Suprapubic skin (tissue), 4 donors: Measurements from ENCODE around the gene LARGE1.

Experiments used
- EP300 ChIP-seq: sonication (generic); formaldehyde crosslinking; IDR thresholded peaks from one replicate; pipeline ENCODE4 v1.6.1; 2017; ENCODE audit warnings: antibody characterized with exemption
- POLR2AphosphoS5 ChIP-seq, 3 donors: sonication (generic); formaldehyde crosslinking; IDR thresholded peaks; one replicate each; pipeline ENCODE4 v1.6.1; 2017; ENCODE audit warnings: antibody characterized with exemption in 3 of 3
- TF ChIP-seq, protein P1 (sequence below), 2 donors: fragments of 200-600 bp in 1 of 2; fragments of 450-650 bp in 1 of 2; sonication (generic) in 1 of 2; IDR thresholded peaks; one replicate each; pipeline ENCODE4 v1.5.1; 2016 to 2019; ENCODE audit warnings: antibody characterized with exemption in 2 of 2, mild to moderate bottlenecking in 1 of 2, moderate library complexity in 1 of 2

DNA sequence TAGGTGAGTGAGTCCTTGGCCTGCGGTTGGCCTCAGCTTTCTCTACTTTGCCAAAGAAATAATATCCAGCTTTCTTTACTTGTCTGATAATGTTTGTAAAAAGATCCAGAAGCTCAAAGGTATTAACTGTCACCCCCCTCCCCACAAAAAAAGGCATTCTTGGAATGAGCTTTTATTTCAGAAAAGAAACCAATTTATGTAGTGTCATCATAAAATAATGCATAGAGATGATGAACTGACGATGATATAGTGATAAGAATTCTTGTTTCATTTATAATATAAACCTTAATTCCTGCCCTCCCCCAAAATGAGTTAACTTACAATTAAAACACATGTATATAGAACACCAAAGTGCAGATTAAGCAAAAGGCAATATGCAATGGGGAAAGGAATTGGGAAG is 191.4 kb downstream of the LARGE1 start:
- TF ChIP-seq EP300 (no peak), POLR2AphosphoS5 (IDR thresholded peaks at IDR 0.05) (no peak)
- TF ChIP-seq, protein P1, sequence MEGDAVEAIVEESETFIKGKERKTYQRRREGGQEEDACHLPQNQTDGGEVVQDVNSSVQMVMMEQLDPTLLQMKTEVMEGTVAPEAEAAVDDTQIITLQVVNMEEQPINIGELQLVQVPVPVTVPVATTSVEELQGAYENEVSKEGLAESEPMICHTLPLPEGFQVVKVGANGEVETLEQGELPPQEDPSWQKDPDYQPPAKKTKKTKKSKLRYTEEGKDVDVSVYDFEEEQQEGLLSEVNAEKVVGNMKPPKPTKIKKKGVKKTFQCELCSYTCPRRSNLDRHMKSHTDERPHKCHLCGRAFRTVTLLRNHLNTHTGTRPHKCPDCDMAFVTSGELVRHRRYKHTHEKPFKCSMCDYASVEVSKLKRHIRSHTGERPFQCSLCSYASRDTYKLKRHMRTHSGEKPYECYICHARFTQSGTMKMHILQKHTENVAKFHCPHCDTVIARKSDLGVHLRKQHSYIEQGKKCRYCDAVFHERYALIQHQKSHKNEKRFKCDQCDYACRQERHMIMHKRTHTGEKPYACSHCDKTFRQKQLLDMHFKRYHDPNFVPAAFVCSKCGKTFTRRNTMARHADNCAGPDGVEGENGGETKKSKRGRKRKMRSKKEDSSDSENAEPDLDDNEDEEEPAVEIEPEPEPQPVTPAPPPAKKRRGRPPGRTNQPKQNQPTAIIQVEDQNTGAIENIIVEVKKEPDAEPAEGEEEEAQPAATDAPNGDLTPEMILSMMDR (IDR thresholded peaks at IDR 0.05) = no peak
